ENCODE data around the gene NKX1-1. TPM values are rescaled to one million over a fixed set of nuclear protein-coding genes. Genes with fewer than 3 reads are reported as not detected.
"Not testable (repeated sequence)": the region's sequence is repeated elsewhere in the genome, so short reads cannot be mapped to it uniquely, and the experiment has no call there.

Gene NKX1-1
- total RNA-seq, 4 donors from 2014 or later = not detected

- H3K27ac ChIP-seq = no peak overlapping the region
- peaks cover 86% of the 10 kb centered on the region for H3K27me3 ChIP-seq
- H3K36me3 ChIP-seq = no peaks in the 10 kb centered on the region
- H3K9me3 ChIP-seq = no peaks in the 10 kb centered on the region
- 75 to 80% methylated on average over 3 to 5 of the region's 18 CpGs for WGBS, 2 donors (ENCODE audit: low coverage in 1 of 2)
- no peaks in the 10 kb centered on the region for H3K4me1 ChIP-seq
- ATAC-seq = no peak
- TF ChIP-seq POLR2A (IDR thresholded peaks at IDR 0.05) (no peak), EP300 (IDR thresholded peaks at IDR 0.05) (no peak), POLR2AphosphoS5 (IDR thresholded peaks at IDR 0.05) (no peak)
- TF ChIP-seq, protein P1, sequence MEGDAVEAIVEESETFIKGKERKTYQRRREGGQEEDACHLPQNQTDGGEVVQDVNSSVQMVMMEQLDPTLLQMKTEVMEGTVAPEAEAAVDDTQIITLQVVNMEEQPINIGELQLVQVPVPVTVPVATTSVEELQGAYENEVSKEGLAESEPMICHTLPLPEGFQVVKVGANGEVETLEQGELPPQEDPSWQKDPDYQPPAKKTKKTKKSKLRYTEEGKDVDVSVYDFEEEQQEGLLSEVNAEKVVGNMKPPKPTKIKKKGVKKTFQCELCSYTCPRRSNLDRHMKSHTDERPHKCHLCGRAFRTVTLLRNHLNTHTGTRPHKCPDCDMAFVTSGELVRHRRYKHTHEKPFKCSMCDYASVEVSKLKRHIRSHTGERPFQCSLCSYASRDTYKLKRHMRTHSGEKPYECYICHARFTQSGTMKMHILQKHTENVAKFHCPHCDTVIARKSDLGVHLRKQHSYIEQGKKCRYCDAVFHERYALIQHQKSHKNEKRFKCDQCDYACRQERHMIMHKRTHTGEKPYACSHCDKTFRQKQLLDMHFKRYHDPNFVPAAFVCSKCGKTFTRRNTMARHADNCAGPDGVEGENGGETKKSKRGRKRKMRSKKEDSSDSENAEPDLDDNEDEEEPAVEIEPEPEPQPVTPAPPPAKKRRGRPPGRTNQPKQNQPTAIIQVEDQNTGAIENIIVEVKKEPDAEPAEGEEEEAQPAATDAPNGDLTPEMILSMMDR (IDR thresholded peaks at IDR 0.05) = no peak
- H3K4me3 ChIP-seq = no peak overlapping the region
These were observed 41.7 kb upstream of the NKX1-1 start for GRCh38 chr4:1447676-1448588.

GRCh38 chr4:1446502-1447386 is 40.5 kb upstream of the NKX1-1 start:
- no peak overlapping the region for H3K4me3 ChIP-seq
- H3K27ac ChIP-seq = no peak overlapping the region
- no peak for TF ChIP-seq POLR2A (IDR thresholded peaks at IDR 0.05)
- TF ChIP-seq POLR2AphosphoS5 (IDR thresholded peaks at IDR 0.05) = no peak
- TF ChIP-seq EP300 (IDR thresholded peaks at IDR 0.05) = no peak
- TF ChIP-seq, protein P1 (IDR thresholded peaks at IDR 0.05) = no peak
- H3K36me3 ChIP-seq = no peaks in the 10 kb centered on the region
- H3K27me3 ChIP-seq = peaks cover 88% of the 10 kb centered on the region
- no peak for ATAC-seq
- 53 to 87% methylated on average over 3 to 6 of the region's 22 CpGs for WGBS, 2 donors (ENCODE audit: low coverage in 1 of 2)
- no peaks in the 10 kb centered on the region for H3K4me1 ChIP-seq
- no peaks in the 10 kb centered on the region for H3K9me3 ChIP-seq

- WGBS, 2 donors (ENCODE audit: low coverage in 1 of 2) = 100% methylated on average over 3 of the region's 21 CpGs; no CpG with 5 or more reads in 1 of the 2 donors
- Histone ChIP-seq H3K4me1 (no peaks in the 10 kb centered on the region), H3K4me3 (no peak overlapping the region), H3K27ac (no peak overlapping the region), H3K27me3 (peaks cover 79% of the 10 kb centered on the region), H3K36me3 (no peaks in the 10 kb centered on the region), H3K9me3 (no peaks in the 10 kb centered on the region)
- no peak for ATAC-seq
- TF ChIP-seq POLR2AphosphoS5 (IDR thresholded peaks at IDR 0.05) (no peak), POLR2A (IDR thresholded peaks at IDR 0.05) (no peak), EP300 (IDR thresholded peaks at IDR 0.05) (no peak)
- TF ChIP-seq, protein P1 (IDR thresholded peaks at IDR 0.05) = no peak
These were observed 39.6 kb upstream of the NKX1-1 start for GRCh38 chr4:1445716-1446445.

- WGBS, 2 donors (ENCODE audit: low coverage in 1 of 2) = 77% methylated on average over 4 of the region's 4 CpGs; no CpG with 5 or more reads in 1 of the 2 donors
- H3K36me3 ChIP-seq, H3K9me3 ChIP-seq, H3K27ac ChIP-seq, ATAC-seq, H3K4me1 ChIP-seq, H3K4me3 ChIP-seq: not testable (repeated sequence)
- H3K27me3 ChIP-seq = peaks cover 57% of the 10 kb centered on the region
These were observed 37.5 kb upstream of the NKX1-1 start for GRCh38 chr4:1443688-1444172.

GRCh38 chr4:1427010-1427409 is 20.8 kb upstream of the NKX1-1 start:
- no peak for ATAC-seq
- Histone ChIP-seq H3K27ac (no peak overlapping the region), H3K27me3 (peaks cover 51% of the 10 kb centered on the region), H3K9me3 (no peaks in the 10 kb centered on the region), H3K4me1 (no peaks in the 10 kb centered on the region), H3K4me3 (no peak overlapping the region), H3K36me3 (no peaks in the 10 kb centered on the region)
- TF ChIP-seq POLR2A (IDR thresholded peaks at IDR 0.05) = no peak
- no peak for TF ChIP-seq EP300 (IDR thresholded peaks at IDR 0.05)
- TF ChIP-seq, protein P1 (IDR thresholded peaks at IDR 0.05) = no peak
- no peak for TF ChIP-seq POLR2AphosphoS5 (IDR thresholded peaks at IDR 0.05)
- WGBS, 2 donors (ENCODE audit: low coverage in 1 of 2) = 69 to 70% methylated on average over 5 of the region's 5 CpGs

All from gastroesophageal sphincter (tissue), 4 donors.